ENCODE results near the gene CUEDC1.

- TF ChIP-seq MAZ (IDR thresholded peaks at IDR 0.05; ENCODE audit: borderline replicate concordance, low read depth, low read length) (no peak), MXI1 (IDR thresholded peaks at IDR 0.05; ENCODE audit: borderline replicate concordance, low read depth, low read length) (no peak), CTCF (conservative IDR thresholded peaks at IDR 0.05; ENCODE audit: low read depth, low read length) (no peak), POLR2A (IDR thresholded peaks at IDR 0.05; ENCODE audit: low read depth, low read length) (no peak), FOS (IDR thresholded peaks at IDR 0.05; ENCODE audit: low read depth, low read length) (no peak)
- TF ChIP-seq, protein P1, sequence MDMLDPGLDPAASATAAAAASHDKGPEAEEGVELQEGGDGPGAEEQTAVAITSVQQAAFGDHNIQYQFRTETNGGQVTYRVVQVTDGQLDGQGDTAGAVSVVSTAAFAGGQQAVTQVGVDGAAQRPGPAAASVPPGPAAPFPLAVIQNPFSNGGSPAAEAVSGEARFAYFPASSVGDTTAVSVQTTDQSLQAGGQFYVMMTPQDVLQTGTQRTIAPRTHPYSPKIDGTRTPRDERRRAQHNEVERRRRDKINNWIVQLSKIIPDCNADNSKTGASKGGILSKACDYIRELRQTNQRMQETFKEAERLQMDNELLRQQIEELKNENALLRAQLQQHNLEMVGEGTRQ (IDR thresholded peaks at IDR 0.05; ENCODE audit: low read depth, low read length): no peak
Measured at GRCh38 chr17:57819285-57819684, 135.9 kb downstream of the CUEDC1 start.

Measured in IMR-90 (cell line).